Upper lobe of left lung (tissue), 4 donors: ENCODE measurements around the gene HAT1.

ENCODE experiments used
- CTCF ChIP-seq, 6 experiments: fragments of 450-650 bp in 4 of 6; fragments of 200-600 bp in 2 of 6; sonication (generic) in 2 of 6; IDR thresholded peaks; one replicate each; pipeline ENCODE4 v1.5.1; 2016 to 2019; ENCODE audit warnings: antibody characterized with exemption in 6 of 6
- EP300 ChIP-seq, 4 donors: sonication (generic); formaldehyde crosslinking; IDR thresholded peaks; one replicate each; pipeline ENCODE4 v1.5.1; 2017; ENCODE audit warnings: antibody characterized with exemption in 4 of 4, control low read depth in 2 of 4
- POLR2A ChIP-seq, 4 donors: fragments of 450-650 bp; IDR thresholded peaks; one replicate each; pipeline ENCODE4 v1.5.1; 2016 to 2017; ENCODE audit warnings: antibody characterized with exemption in 4 of 4, mild to moderate bottlenecking in 2 of 4
- POLR2AphosphoS5 ChIP-seq, 2 donors: sonication (generic); formaldehyde crosslinking; IDR thresholded peaks; one replicate each; pipeline ENCODE4 v1.5.1; 2017; ENCODE audit warnings: antibody characterized with exemption in 2 of 2

- no peak for TF ChIP-seq CTCF (IDR thresholded peaks at IDR 0.05)
- no peak for TF ChIP-seq EP300 (IDR thresholded peaks at IDR 0.05)
- TF ChIP-seq POLR2A (IDR thresholded peaks at IDR 0.05): no peak
- no peak for TF ChIP-seq POLR2AphosphoS5 (IDR thresholded peaks at IDR 0.05)
Observed at GRCh38 chr2:172007372-172007771, 85.1 kb downstream of the HAT1 start.
